ENCODE data around the gene IL12RB2.
A peak's percentile ranks its signal among the peaks of the same experiment; 100 is the strongest.

The IL12RB2 gene

DNA sequence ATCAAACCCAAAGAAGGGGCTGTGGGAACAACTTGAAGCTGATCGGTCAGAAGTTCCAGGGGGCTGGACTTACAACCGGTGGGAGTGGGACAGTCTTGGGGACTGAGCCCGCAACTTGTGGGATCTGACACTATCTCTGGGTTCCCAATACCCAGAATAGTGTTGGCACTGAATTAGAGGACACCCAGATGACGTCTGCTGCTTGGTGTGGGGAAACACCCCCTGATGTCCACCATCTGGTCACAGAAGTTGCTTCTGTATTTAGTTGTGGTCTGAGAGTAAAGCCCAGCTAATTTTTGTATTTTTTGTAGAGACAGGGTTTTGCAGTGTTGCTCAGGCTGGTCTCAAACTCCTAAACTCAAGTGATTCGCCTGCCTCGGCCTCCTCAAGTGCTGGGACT lies 93.8 kb downstream of the IL12RB2 start:
- no peak overlapping the region for H2AK5ac ChIP-seq (ENCODE audit: low read length, severe bottlenecking)
- no peak overlapping the region for H2BK15ac ChIP-seq (ENCODE audit: low read depth, poor library complexity, severe bottlenecking)
- H3K36me3 ChIP-seq (ENCODE audit: control insufficient read depth in 1 of 2, insufficient read depth in 2 of 2, low read depth in 1 of 2, low read length in 2 of 2): peaks cover 0 to 26% of the 10 kb centered on the region in 2 experiments
- H2BK5ac ChIP-seq (ENCODE audit: low read depth, low read length, poor library complexity, severe bottlenecking): no peak overlapping the region
- H3K4me1 ChIP-seq (ENCODE audit: control insufficient read depth, insufficient read depth, low read depth, low read length): peaks cover 2% of the 10 kb centered on the region
- H3K4me3 ChIP-seq (ENCODE audit: insufficient read depth in 1 of 2, low read depth in 1 of 2, low read length in 2 of 2): no peak overlapping the region
- H3K9ac ChIP-seq (ENCODE audit: low read length): no peak overlapping the region
- H2BK120ac ChIP-seq (ENCODE audit: low read depth, low read length): no peak overlapping the region
- H3K14ac ChIP-seq (ENCODE audit: low read length in 2 of 2): no peak overlapping the region
- H3K18ac ChIP-seq (ENCODE audit: low read depth in 1 of 2, low read length in 2 of 2): no peak overlapping the region
- DNase-seq: no peak
- no peak overlapping the region for H4K91ac ChIP-seq (ENCODE audit: low read length)
- H4K8ac ChIP-seq (ENCODE audit: low read length): no peak overlapping the region
- H2AFZ ChIP-seq (ENCODE audit: low read depth, low read length): no peak overlapping the region
- peaks cover 2% of the 10 kb centered on the region for H3K79me1 ChIP-seq (replicated peaks; ENCODE audit: low read length, poor library complexity, severe bottlenecking)
- H3K27me3 ChIP-seq (ENCODE audit: control insufficient read depth in 1 of 2, insufficient read depth in 1 of 2, low read length in 2 of 2): no peaks in the 10 kb centered on the region
- H3K4ac ChIP-seq (ENCODE audit: low read depth in 1 of 2, low read length in 2 of 2): no peak overlapping the region
- no peak overlapping the region for H2BK12ac ChIP-seq (ENCODE audit: low read length in 2 of 2)
- H3K9me3 ChIP-seq (ENCODE audit: control insufficient read depth, low read length): no peaks in the 10 kb centered on the region
- no peak overlapping the region for H3K23ac ChIP-seq (ENCODE audit: low read length in 2 of 2)
- H3K27ac ChIP-seq (ENCODE audit: low read length, poor library complexity, severe bottlenecking): no peak overlapping the region
- H3K4me2 ChIP-seq (ENCODE audit: low read length, poor library complexity, severe bottlenecking): no peak overlapping the region
- 94% methylated on average over 6 of the region's 6 CpGs for WGBS

DNA sequence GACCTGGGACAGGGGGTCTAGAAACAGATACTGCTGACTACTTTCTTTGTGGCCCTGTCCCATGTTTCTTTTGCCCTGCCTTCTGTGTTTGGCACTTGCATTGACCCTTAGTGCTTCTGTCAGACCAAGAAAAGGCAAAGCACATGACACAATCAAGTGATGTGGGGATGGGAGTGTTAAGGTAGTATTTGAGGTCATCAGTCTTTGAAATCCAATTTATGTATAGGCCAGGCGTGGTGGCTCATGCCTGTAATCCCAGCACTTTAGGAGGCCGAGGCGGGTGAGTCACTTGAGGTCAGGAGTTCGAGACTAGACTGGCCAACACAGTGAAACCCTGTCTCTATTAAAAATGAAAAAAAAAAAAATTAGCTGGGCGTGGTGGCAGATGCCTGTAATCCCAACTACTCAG lies 96.5 kb downstream of the IL12RB2 start:
- H3K4ac ChIP-seq (ENCODE audit: low read depth in 1 of 2, low read length in 2 of 2): no peak overlapping the region
- no peak overlapping the region for H3K14ac ChIP-seq (ENCODE audit: low read length in 2 of 2)
- H3K27ac ChIP-seq (ENCODE audit: low read length, poor library complexity, severe bottlenecking): no peak overlapping the region
- no peak overlapping the region for H3K18ac ChIP-seq (ENCODE audit: low read depth in 1 of 2, low read length in 2 of 2)
- H2BK120ac ChIP-seq (ENCODE audit: low read depth, low read length): no peak overlapping the region
- peak; percentile 39 for DNase-seq
- no peak overlapping the region for H3K4me3 ChIP-seq (ENCODE audit: insufficient read depth in 1 of 2, low read depth in 1 of 2, low read length in 2 of 2)
- H3K27me3 ChIP-seq (ENCODE audit: control insufficient read depth in 1 of 2, insufficient read depth in 1 of 2, low read length in 2 of 2): no peaks in the 10 kb centered on the region
- peaks cover 5 to 28% of the 10 kb centered on the region in 2 experiments for H3K36me3 ChIP-seq (ENCODE audit: control insufficient read depth in 1 of 2, insufficient read depth in 2 of 2, low read depth in 1 of 2, low read length in 2 of 2)
- no peak overlapping the region for H2BK15ac ChIP-seq (ENCODE audit: low read depth, poor library complexity, severe bottlenecking)
- H3K23ac ChIP-seq (ENCODE audit: low read length in 2 of 2): no peak overlapping the region
- peaks cover 2% of the 10 kb centered on the region for H3K4me1 ChIP-seq (ENCODE audit: control insufficient read depth, insufficient read depth, low read depth, low read length)
- H3K9ac ChIP-seq (ENCODE audit: low read length): no peak overlapping the region
- H4K91ac ChIP-seq (ENCODE audit: low read length): no peak overlapping the region
- H2BK5ac ChIP-seq (ENCODE audit: low read depth, low read length, poor library complexity, severe bottlenecking): no peak overlapping the region
- no peak overlapping the region for H4K8ac ChIP-seq (ENCODE audit: low read length)
- H3K4me2 ChIP-seq (ENCODE audit: low read length, poor library complexity, severe bottlenecking): no peak overlapping the region
- H2BK12ac ChIP-seq (ENCODE audit: low read length in 2 of 2): no peak overlapping the region
- no peaks in the 10 kb centered on the region for H3K9me3 ChIP-seq (ENCODE audit: control insufficient read depth, low read length)
- no peak overlapping the region for H2AFZ ChIP-seq (ENCODE audit: low read depth, low read length)
- H2AK5ac ChIP-seq (ENCODE audit: low read length, severe bottlenecking): no peak overlapping the region
- 65% methylated on average over 4 of the region's 5 CpGs for WGBS
- peaks cover 6% of the 10 kb centered on the region for H3K79me1 ChIP-seq (replicated peaks; ENCODE audit: low read length, poor library complexity, severe bottlenecking)

DNA sequence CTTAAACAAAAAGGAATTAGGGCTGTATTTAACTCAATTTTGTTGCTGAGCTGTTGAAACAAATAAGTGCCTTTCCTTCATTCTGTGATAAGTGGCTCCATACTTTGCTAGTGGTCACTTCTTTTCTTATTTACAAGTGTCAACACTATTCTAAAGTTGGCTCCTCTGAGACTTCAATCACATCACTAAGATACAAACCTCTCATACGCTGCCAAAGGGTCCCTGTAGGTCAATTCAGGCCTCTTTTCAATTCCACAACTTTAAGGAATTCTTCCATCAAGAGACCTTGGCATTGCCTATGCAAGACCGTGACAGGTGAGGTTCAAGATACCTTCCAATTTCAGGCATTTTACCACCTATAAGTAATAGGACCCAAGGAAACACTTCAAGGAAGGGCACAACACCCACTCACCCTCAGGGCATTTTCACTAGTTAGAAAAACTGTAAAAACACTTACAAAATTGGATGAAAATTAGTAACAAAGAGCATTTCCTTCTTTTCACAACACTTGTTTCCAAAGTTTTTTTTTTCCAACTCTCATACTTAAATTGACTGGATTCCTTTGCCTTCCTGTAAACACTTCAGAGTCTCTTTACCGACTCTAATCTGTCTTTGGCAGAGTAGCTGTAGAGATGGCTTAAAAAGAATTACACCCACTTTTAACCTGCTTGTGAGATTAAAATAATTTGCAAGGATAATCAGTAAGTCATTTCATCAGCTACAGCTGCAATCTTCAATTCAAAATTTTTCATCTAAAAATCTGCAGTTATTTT lies 98.0 kb downstream of the IL12RB2 start:
- Histone ChIP-seq H3K36me3 (ENCODE audit: control insufficient read depth in 1 of 2, insufficient read depth in 2 of 2, low read depth in 1 of 2, low read length in 2 of 2) (peaks cover 6 to 42% of the 10 kb centered on the region in 2 experiments), H3K4me2 (ENCODE audit: low read length, poor library complexity, severe bottlenecking) (no peak overlapping the region), H4K8ac (ENCODE audit: low read length) (no peak overlapping the region), H3K23ac (ENCODE audit: low read length in 2 of 2) (no peak overlapping the region), H3K9me3 (ENCODE audit: control insufficient read depth, low read length) (no peaks in the 10 kb centered on the region), H3K4ac (ENCODE audit: low read depth in 1 of 2, low read length in 2 of 2) (no peak overlapping the region), H3K27ac (ENCODE audit: low read length, poor library complexity, severe bottlenecking) (no peak overlapping the region), H3K9ac (ENCODE audit: low read length) (no peak overlapping the region), H3K18ac (ENCODE audit: low read depth in 1 of 2, low read length in 2 of 2) (no peak overlapping the region), H2BK12ac (ENCODE audit: low read length in 2 of 2) (no peak overlapping the region), H2AK5ac (ENCODE audit: low read length, severe bottlenecking) (no peak overlapping the region), H2BK15ac (ENCODE audit: low read depth, poor library complexity, severe bottlenecking) (no peak overlapping the region), H3K27me3 (ENCODE audit: control insufficient read depth in 1 of 2, insufficient read depth in 1 of 2, low read length in 2 of 2) (no peaks in the 10 kb centered on the region), H3K4me1 (ENCODE audit: control insufficient read depth, insufficient read depth, low read depth, low read length) (no peaks in the 10 kb centered on the region), H4K91ac (ENCODE audit: low read length) (no peak overlapping the region), H3K4me3 (ENCODE audit: insufficient read depth in 1 of 2, low read depth in 1 of 2, low read length in 2 of 2) (no peak overlapping the region), H3K14ac (ENCODE audit: low read length in 2 of 2) (no peak overlapping the region), H3K79me1 (replicated peaks; ENCODE audit: low read length, poor library complexity, severe bottlenecking) (peaks cover 5% of the 10 kb centered on the region), H2BK5ac (ENCODE audit: low read depth, low read length, poor library complexity, severe bottlenecking) (no peak overlapping the region), H2BK120ac (ENCODE audit: low read depth, low read length) (no peak overlapping the region), H2AFZ (ENCODE audit: low read depth, low read length) (no peak overlapping the region)
- no peak for DNase-seq
- WGBS: 97% methylated on average over 2 of the region's 3 CpGs

DNA sequence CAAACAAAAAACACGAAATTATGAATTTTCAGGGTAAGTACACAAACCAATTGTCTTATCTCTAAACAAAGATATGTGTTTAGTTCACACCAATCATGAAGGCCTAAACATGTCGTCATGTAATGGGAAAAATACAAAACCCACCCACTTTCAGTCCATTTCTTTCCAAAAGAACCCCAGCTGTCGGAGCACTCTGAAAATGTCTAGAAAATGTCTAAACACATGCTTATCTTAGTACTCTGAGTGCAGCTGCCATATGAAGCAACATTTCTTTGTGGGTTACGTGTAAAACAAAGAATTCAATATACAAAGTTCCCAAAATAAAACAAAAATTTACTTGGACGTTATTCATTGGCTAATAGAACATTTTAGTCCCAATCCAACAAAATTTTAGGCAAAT lies 99.8 kb downstream of the IL12RB2 start:
- H2AK5ac ChIP-seq (ENCODE audit: low read length, severe bottlenecking): no peak overlapping the region
- H3K23ac ChIP-seq (ENCODE audit: low read length in 2 of 2): no peak overlapping the region
- no peak overlapping the region for H2BK12ac ChIP-seq (ENCODE audit: low read length in 2 of 2)
- no peak overlapping the region for H2BK120ac ChIP-seq (ENCODE audit: low read depth, low read length)
- H3K27me3 ChIP-seq (ENCODE audit: control insufficient read depth in 1 of 2, insufficient read depth in 1 of 2, low read length in 2 of 2): no peaks in the 10 kb centered on the region
- no peak overlapping the region for H3K18ac ChIP-seq (ENCODE audit: low read depth in 1 of 2, low read length in 2 of 2)
- H4K8ac ChIP-seq (ENCODE audit: low read length): no peak overlapping the region
- H3K4me1 ChIP-seq (ENCODE audit: control insufficient read depth, insufficient read depth, low read depth, low read length): no peaks in the 10 kb centered on the region
- no peak overlapping the region for H3K14ac ChIP-seq (ENCODE audit: low read length in 2 of 2)
- DNase-seq: peak; percentile 38
- peaks cover 6 to 58% of the 10 kb centered on the region in 2 experiments for H3K36me3 ChIP-seq (ENCODE audit: control insufficient read depth in 1 of 2, insufficient read depth in 2 of 2, low read depth in 1 of 2, low read length in 2 of 2)
- H2BK5ac ChIP-seq (ENCODE audit: low read depth, low read length, poor library complexity, severe bottlenecking): no peak overlapping the region
- H3K4me2 ChIP-seq (ENCODE audit: low read length, poor library complexity, severe bottlenecking): no peak overlapping the region
- no peak overlapping the region for H3K9ac ChIP-seq (ENCODE audit: low read length)
- no peaks in the 10 kb centered on the region for H3K9me3 ChIP-seq (ENCODE audit: control insufficient read depth, low read length)
- 97% methylated on average over 5 of the region's 5 CpGs for WGBS
- H2BK15ac ChIP-seq (ENCODE audit: low read depth, poor library complexity, severe bottlenecking): no peak overlapping the region
- no peak overlapping the region for H4K91ac ChIP-seq (ENCODE audit: low read length)
- no peak overlapping the region for H2AFZ ChIP-seq (ENCODE audit: low read depth, low read length)
- H3K4ac ChIP-seq (ENCODE audit: low read depth in 1 of 2, low read length in 2 of 2): no peak overlapping the region
- no peak overlapping the region for H3K4me3 ChIP-seq (ENCODE audit: insufficient read depth in 1 of 2, low read depth in 1 of 2, low read length in 2 of 2)
- H3K79me1 ChIP-seq (replicated peaks; ENCODE audit: low read length, poor library complexity, severe bottlenecking): peaks cover 5% of the 10 kb centered on the region
- no peak overlapping the region for H3K27ac ChIP-seq (ENCODE audit: low read length, poor library complexity, severe bottlenecking)

All from mesenchymal stem cell (in vitro differentiated cells and primary cell).